ENCODE measurements around the gene ANTXR1.

- TF ChIP-seq CTCF (IDR thresholded peaks at IDR 0.05) (no peak), POLR2A (IDR thresholded peaks at IDR 0.05) (no peak), POLR2AphosphoS5 (IDR thresholded peaks at IDR 0.05) (no peak), EP300 (IDR thresholded peaks at IDR 0.05) (no peak)
Measured at GRCh38 chr2:69166812-69167468, 154.0 kb downstream of the ANTXR1 start.

Data from gastroesophageal sphincter (tissue), 3 donors.